ENCODE data around the gene RFC5.

GRCh38 chr12:117981267-117981666 is 35.2 kb upstream of the RFC5 start:
- TF ChIP-seq, protein P1, sequence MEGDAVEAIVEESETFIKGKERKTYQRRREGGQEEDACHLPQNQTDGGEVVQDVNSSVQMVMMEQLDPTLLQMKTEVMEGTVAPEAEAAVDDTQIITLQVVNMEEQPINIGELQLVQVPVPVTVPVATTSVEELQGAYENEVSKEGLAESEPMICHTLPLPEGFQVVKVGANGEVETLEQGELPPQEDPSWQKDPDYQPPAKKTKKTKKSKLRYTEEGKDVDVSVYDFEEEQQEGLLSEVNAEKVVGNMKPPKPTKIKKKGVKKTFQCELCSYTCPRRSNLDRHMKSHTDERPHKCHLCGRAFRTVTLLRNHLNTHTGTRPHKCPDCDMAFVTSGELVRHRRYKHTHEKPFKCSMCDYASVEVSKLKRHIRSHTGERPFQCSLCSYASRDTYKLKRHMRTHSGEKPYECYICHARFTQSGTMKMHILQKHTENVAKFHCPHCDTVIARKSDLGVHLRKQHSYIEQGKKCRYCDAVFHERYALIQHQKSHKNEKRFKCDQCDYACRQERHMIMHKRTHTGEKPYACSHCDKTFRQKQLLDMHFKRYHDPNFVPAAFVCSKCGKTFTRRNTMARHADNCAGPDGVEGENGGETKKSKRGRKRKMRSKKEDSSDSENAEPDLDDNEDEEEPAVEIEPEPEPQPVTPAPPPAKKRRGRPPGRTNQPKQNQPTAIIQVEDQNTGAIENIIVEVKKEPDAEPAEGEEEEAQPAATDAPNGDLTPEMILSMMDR (IDR thresholded peaks at IDR 0.05) = no peak
- no peak for TF ChIP-seq POLR2AphosphoS5 (IDR thresholded peaks at IDR 0.05)
- TF ChIP-seq POLR2A (IDR thresholded peaks at IDR 0.05) = no peak
